ENCODE results near the gene UVSSA.

The UVSSA gene

DNA sequence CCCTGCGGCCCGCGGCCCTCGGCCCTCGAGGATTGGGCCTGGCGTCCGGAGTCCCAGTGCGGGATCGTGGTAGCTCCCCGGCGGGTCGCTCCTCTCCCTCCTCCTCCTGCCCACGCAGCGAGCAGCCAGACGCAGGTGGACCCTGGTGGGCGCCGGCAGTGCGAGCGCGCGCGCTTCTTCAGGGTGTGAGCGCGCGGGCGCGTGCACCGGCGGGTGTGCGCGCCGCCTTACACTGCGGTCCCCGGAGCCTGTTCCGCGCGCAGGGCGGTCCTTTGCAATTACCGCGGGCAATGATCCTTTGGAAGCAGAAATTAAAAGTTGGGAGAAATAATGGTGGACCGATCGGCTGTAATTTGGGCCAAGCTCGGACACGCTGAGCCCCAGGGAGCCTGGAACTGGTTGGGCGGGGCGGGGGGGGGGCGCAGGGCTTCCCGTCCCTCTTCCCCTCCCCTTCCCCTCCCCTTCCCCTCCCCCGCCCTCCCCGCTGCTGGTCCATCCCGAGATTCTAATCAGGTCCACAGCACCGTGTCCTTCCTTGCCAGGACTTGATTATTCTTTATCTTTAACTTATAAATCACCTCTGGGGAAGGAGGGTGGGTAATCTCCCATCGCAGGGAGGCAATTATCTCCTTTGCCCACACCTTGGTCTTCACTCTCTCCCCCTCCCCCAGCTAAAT, 60.8 kb downstream of the UVSSA start:
- DNase-seq (ENCODE audit: low spot score) = no peak

DNA sequence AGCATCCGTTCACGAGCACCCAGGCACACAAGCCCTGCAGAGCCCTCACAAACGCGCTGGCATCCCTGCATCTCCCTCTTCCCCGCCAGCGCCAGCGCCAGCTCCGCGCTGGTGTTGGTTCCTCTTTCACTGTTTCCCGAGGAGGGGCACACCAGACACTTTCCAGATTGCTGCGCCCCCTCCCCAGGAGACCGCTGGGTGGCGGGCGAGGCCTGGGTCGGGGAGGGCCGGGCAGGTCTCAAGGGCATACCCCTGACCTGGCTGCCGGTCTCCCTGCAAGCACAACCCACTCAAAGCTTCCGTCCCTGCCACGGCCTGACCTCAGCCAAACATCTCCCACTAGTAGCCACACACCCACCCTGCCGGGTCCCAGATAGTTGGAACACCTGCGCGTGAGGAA, 61.4 kb downstream of the UVSSA start:
- no peak for DNase-seq (ENCODE audit: low spot score)

- DNase-seq (ENCODE audit: low spot score) = no peak
These were observed 62.1 kb downstream of the UVSSA start for GRCh38 chr4:1409079-1409478.

- no peak for DNase-seq (ENCODE audit: low spot score)
These were observed 62.8 kb downstream of the UVSSA start for GRCh38 chr4:1409491-1410425.

GRCh38 chr4:1410491-1411325, 63.7 kb downstream of the UVSSA start:
- peak; percentile 24 for DNase-seq (ENCODE audit: low spot score)

DNA sequence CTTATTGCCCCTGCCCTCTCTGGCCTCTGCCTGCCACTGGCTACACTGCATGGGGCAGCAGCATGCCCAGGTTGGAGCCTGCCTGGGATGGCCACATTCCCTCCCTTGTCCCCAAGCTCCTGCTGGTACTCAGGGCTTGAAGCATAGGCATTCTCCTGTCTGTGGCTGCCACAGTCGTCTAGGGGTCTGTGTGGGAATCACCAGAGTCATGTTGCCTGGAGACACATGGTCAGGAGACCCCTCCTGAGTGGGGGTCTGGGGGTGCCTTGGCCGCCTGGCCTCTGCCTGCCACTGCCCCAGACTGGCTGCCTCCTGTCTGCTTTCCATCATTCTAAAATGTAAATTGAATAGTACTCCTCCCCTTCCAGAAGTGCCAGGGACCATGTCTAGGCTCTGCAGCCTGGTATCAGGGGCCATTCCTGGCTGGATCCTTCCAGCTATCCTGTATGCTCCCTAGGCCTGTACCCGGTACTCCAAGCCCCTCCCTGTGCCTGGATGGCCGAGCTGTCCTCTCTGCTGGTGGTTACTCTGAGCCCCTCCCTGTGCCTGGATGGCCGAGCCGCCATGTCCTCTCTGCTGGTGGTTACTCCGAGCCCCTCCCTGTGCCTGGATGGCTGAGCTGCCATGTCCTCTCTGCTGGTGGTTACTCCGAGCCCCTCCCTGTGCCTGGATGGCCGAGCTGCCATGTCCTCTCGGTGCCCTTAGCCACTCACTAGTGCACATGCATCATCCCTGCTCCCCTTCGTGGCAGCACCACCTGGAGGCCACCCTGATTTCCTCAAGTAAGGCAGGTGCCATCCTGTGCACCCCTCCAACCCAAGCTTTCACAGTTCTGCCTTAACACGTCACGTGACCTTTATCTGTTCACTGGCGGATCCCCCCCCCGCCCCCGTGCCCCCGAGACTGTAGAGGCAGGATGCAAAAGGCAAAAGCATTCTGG, 64.7 kb downstream of the UVSSA start:
- no peak for DNase-seq (ENCODE audit: low spot score)

DNA sequence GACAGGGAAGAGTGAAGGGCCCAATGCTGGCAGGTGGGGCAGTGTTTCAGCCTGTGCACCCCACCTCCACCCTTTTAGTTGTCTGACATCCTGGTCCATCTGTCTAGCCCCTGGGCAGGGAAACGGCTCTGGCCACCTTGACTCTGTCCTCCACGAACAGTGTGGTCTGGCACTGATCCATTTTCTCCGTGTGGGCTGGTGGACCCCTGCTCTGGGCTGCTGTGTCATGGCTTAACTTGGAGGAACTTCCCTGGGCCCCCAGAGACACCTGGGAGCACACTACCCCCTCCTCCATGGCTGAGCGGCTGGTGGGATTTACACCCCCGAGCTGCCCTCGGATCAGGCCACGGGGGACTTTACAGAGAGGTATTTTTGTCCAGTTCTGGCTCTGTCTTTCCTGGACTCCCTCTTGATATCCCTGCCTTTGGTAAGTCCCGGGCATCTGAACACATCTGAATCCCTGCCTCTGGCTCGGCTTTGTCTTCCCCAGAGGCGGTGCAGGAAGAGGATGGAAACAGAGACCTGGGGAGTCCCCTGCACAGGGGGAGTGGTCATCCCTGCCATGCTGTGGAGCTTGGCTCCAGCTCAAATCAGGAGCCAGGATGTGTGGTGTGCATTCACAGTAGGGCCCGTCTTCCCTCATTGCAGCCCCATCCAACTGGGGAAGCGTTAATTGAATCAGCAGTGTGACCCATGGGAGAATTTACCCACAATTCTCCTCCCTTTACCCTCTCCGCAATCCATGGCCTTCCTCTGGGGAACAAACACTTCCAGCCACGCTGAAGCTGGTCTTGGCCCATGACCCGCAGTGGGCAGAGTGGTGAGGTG, 65.6 kb downstream of the UVSSA start:
- DNase-seq (ENCODE audit: low spot score) = no peak

DNA sequence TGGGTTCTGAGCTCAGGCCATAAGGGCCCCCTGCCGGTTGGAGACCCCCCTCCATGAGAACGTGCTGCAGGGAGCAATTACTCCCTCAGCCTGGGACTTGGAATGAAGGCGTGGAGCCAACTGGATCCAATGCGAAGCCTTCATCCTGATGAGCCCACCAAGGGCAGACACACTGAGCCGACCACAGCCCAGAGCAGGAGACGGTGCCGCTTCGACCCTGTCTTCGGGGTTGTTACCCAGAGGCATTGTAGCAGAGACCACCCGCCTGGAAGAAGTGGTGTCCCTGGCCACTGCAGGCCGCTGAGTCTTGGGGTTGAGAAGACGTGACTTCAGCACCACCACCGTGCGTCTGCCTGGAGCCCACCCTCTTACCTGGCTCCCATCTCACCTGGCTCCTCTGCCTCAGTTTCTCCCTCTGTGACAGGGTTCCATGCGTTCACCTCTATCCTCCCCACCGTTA, 66.2 kb downstream of the UVSSA start:
- DNase-seq (ENCODE audit: low spot score) = no peak

DNA sequence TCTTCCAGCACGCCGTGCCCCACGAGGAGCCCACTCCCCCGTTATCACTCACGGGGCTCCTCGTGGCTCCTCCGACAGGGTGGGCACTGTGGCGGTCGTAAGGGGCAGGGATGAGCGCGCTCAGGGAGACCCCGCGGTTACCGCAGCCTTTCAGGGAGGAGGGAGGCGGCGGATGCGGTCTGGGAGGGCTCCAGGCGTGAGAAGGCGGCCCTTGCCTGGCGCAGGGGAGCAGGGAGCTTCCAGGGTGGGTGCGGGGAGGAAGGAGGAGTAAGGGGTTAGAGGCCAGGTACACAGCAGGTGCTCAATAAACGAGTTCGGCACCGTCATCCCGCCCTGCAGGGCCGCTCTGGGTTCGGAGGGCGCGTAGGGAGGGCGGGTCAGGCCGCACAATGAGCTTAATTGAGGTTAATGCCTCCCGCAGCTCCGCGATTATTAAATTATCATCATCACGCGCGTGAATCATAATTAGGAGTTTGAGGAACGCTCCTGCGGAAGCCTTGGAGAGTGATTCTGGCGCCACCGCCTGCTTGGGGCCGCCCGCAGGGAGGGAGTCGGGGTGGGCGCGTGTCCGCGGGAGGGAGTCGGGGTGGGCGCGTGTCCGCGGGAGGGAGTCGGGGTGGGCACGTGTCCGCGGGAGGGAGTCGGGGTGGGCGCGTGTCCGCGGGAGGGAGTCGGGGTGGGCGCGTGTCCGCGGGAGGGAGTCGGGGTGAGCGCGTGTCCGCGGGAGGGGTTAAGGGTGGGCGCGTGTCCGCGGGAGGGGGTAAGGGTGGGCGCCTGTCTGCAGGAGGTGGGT, 66.9 kb downstream of the UVSSA start:
- no peak for DNase-seq (ENCODE audit: low spot score)

DNA sequence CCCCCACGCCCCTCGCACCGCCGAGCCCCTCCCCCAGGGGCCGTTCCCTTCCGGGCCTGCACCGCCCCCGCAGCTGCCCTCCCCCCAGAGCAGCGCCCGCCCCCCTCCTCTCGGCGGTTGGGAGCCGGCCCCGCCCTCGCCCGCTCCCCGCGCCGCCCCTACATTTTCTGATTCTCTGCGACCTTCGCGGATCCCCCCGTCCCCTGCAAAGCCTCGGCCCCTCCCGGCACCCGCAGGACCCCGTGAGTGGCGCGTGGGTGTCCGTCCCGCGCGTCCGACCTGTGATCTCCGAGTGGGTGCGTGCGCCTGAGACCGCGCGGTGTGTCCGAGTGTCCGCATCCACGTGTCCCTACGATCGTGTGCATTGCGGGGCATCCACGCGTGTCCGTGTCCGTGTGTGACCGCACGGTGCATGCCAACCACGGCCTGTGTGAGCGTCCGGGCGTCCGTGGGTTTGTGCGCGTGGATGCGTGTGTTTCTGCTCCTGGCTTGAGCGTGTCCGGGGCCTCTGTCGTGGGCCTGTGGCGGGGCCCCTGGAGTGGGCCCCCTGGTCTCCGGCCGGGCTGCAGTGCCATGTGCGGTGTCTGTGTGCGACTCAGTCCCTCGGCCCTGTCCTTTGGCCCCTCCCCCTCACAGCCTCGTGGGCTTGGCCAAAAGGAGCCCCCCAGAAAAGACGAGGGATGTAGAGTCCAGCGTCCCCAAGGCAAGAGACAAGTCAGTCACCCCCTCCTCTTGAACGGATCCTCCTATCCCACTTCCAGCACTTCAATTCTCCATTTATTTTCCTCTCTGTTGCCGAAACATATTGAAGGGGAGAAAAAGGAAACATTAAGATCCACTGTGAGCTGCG, 68.0 kb downstream of the UVSSA start:
- no peak for DNase-seq (ENCODE audit: low spot score)

DNA sequence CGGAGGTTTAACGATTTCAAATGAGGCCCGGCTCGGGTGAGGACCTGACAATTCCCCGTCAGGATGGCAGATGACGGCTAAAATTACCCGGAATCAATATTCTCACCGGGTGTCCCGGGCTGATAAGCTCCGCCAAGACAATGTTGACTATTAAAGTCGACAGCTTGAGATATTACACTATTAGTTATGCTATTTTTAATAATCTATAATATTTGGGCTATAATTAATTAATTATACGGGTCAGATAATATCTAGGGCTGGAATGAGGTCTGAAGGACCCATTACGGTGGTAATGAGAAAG, 68.6 kb downstream of the UVSSA start:
- DNase-seq (ENCODE audit: low spot score) = no peak

DNA sequence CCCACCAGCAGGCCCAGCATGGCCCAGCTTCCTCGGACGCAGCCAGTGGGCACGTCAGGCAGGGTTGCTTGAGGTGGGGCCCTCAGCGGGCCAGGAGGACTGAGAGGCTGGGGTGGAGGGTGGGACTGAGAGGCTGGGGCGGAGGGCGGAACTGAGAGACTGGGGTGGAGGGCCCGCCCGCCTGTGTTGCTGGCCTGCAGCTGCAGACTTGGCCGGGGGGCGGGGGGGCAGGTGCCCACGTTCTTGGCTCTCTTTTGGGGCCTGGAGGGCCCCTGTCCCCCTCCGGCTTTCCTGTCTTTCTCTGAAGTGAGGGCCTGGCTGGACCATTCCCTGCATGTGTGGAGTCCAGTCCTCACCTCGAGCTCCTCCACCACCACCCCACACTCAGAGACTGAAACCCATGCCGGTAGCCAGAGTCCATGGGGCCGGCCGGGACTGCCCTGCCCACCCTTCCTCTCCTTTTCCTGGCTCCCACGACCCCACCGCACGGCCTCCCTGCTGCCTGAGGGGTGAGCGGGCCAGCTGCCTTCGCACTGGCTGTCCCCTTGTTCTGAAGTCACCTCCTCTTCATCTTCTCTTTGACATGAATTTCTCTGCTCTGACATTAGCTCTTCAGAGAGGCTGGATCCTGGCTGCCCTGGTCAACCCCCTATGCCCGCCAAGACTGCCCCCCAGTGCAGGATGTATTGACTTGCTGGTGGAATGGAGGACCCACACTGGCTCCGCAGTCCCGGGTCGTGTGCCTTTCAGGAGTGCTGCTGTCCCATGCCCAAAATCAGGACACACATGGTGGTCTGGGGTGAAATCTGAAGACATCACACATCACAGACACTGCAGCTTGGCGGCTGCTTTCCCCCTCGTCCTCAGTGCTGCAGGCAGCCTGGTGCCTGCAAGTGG, 69.3 kb downstream of the UVSSA start:
- no peak for DNase-seq (ENCODE audit: low spot score)

GRCh38 chr4:1416948-1417260, 69.9 kb downstream of the UVSSA start:
- no peak for DNase-seq (ENCODE audit: low spot score)

DNA sequence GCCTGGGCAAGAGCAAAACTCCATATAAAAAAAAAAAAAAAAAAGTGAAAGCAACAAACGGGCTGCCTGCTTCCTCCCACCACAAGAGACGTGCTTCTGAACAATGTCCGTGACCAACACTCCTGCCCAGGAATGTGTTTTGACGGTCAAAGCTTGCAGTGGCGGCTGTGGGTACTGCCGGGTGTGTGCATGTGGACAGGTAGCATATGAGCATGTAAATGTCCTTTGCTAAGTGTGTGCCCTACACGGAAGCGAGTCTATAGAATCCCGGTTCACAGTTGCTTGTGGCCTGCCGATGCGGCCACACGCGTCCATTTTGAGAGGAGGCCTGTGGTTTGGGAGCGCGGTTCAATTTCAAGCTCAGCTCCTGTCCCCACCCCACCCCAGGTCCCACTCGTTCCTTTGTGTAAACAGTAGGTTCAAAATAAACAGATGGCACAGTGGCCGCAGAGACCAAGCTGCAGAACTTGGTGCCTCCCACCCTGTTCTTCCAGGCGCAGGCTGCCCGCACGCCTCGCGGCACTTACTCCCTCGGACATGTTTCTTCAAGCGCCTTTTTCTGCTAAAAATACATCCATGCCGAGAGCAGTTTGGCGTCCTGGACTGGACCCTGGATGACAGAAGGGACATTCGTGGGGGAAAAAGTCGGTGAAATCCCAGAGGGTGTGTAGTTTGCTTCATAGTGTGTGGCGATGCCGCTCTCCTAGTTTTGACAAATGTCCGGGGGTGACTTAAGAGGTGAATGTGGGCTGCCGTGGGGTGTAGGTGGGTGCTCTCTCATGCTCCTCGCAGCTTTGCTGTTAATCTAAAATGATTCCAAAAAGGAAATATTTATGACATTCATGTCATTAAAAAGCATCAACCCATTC, 70.7 kb downstream of the UVSSA start:
- DNase-seq (ENCODE audit: low spot score) = no peak

DNA sequence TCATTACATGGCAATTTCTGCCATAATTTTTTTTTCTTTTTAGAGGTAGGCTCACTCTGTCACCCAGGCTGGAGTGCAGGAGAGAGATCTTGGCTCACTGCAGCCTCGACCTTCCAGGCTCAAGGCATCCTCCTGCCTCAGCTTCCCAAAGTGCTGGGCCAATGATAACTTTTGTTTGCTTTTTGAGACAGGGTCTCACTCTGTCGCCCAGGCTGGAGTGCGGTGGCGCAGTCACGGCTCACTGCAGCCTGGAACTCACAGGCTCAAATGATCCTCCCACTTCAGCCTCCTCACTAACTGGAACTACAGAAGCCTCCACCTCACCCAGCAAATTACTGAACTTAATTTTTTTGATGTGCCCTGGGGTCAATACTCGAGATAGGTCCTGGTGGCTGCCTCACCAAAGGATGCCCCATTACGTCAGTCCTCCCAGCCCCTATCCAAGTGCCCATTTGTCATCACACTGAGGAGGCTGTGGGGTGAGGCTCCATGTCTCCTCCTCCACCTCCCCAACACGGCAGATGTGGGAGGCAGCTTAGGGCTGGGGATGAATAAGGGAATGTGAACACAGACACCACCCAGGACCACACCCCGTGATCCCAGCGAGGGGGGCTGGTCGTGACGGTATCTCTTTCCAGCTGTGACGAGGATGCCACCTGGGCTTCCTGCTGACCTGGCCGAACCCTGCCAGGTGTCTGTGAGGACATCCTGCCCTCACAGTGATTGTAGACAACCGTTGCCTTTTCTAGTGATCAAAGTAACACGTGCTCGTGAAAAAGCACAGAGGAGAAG, 71.7 kb downstream of the UVSSA start:
- no peak for DNase-seq (ENCODE audit: low spot score)

- DNase-seq (ENCODE audit: low spot score) = no peak
These were observed 72.7 kb downstream of the UVSSA start for GRCh38 chr4:1419708-1420107.

Data from cerebellar cortex (tissue), 1 donor.